WTC11 (cell line): Measurements from ENCODE around the gene LRRC63.

Experiments used
- CBFB ChIP-seq: sonication (generic); formaldehyde crosslinking; IDR thresholded peaks from 2 replicates; pipeline ENCODE4 v1.8.1; 2022; ENCODE audit warnings: mild to moderate bottlenecking, low read depth, missing genetic modification reagents
- CREB1 ChIP-seq: sonication (generic); formaldehyde crosslinking; IDR thresholded peaks from 2 replicates; pipeline ENCODE4 v1.8.0; 2023; ENCODE audit warnings: mild to moderate bottlenecking, missing genetic modification reagents
- CTCF ChIP-seq: fragments of 200-600 bp; IDR thresholded peaks from 2 replicates; pipeline ENCODE4 v1.8.0; 2022; ENCODE audit warnings: antibody characterized with exemption
- E2F1 ChIP-seq: sonication (generic); formaldehyde crosslinking; IDR thresholded peaks from 2 replicates; pipeline ENCODE4 v1.8.0; 2022; ENCODE audit warnings: mild to moderate bottlenecking, missing genetic modification reagents
- ESRRA ChIP-seq: sonication (generic); formaldehyde crosslinking; IDR thresholded peaks from 2 replicates; pipeline ENCODE4 v1.8.1; 2022; ENCODE audit warnings: mild to moderate bottlenecking, missing genetic modification reagents, borderline replicate concordance
- HMGXB4 ChIP-seq: sonication (generic); formaldehyde crosslinking; IDR thresholded peaks from 2 replicates; pipeline ENCODE4 v1.8.1; 2023; ENCODE audit warnings: mild to moderate bottlenecking, moderate library complexity, missing genetic modification reagents
- JUN ChIP-seq: sonication (generic); formaldehyde crosslinking; IDR thresholded peaks from 2 replicates; pipeline ENCODE4 v1.8.0; 2023; ENCODE audit warnings: mild to moderate bottlenecking, missing genetic modification reagents
- MXD4 ChIP-seq: fragments of 250-450 bp; sonication (Bioruptor Pico); IDR thresholded peaks from 2 replicates; pipeline ENCODE4 v1.8.0; 2021; ENCODE audit warnings: mild to moderate bottlenecking, moderate library complexity, borderline replicate concordance
- SMAD4 ChIP-seq: sonication (generic); formaldehyde crosslinking; IDR thresholded peaks from 2 replicates; pipeline ENCODE4 v1.8.0; 2022; ENCODE audit warnings: mild to moderate bottlenecking, missing genetic modification reagents
- SP1 ChIP-seq: sonication (generic); formaldehyde crosslinking; conservative IDR thresholded peaks from 2 replicates; pipeline ENCODE4 v1.8.1; 2022; ENCODE audit warnings: missing genetic modification reagents
- ZBTB21 ChIP-seq: sonication (generic); formaldehyde crosslinking; IDR thresholded peaks from 2 replicates; pipeline ENCODE4 v1.8.1; 2023; ENCODE audit warnings: mild to moderate bottlenecking, missing genetic modification reagents, borderline replicate concordance
- ZNF121 ChIP-seq: sonication (generic); formaldehyde crosslinking; IDR thresholded peaks from 2 replicates; pipeline ENCODE4 v1.8.0; 2023; ENCODE audit warnings: missing genetic modification reagents

GRCh38 chr13:46315491-46316075, 103.9 kb downstream of the LRRC63 start:
- no peak for TF ChIP-seq ESRRA
- TF ChIP-seq CTCF: no peak
- no peak for TF ChIP-seq SP1
- TF ChIP-seq SMAD4 (CRISPR knock-in tag): no peak
- no peak for TF ChIP-seq JUN
- no peak for TF ChIP-seq ZNF121 (CRISPR knock-in tag)
- no peak for TF ChIP-seq ZBTB21 (CRISPR knock-in tag)
- no peak for TF ChIP-seq MXD4 (CRISPR knock-in tag)
- TF ChIP-seq E2F1 (CRISPR knock-in tag): no peak
- no peak for TF ChIP-seq CBFB (CRISPR knock-in tag)
- TF ChIP-seq HMGXB4 (CRISPR knock-in tag): no peak
- no peak for TF ChIP-seq CREB1 (CRISPR knock-in tag)
